ENCODE measurements around the gene TSTD1.

DNA sequence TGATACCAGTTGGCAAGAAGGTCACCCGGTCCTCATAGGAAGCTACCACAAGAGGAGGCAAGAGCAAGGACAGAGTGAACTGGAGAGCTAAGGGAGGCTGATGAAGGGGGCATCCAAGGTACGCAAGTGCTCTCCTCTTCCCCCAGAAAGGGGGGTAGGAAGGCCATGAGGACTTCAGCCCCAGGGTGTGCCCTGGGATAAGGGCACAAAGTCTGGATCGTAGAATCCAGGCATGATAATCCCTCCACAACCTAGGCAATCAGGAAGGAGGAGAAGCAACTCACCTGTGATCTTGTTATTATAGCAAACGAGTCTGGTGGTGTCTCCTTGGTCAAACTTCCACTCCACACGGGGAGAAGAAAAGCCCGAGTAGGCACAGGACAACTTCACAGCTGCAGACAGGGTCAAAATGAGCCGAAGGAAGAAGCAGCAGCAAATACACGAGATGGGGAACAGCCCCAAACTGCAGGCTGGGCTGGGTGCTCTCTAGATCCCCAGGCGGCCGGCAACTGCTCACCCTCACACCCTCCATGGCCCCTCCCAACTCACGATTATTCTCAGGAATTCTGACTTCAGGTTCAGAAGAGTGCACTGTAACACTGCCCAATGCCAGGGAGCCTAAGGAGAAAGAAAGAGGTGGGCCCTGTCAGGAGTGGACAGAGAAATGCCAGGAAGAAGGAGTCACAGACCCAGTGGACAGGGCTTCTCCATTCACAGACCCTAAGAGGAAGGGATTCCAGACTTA, 37.9 kb downstream of the TSTD1 start:
- TF ChIP-seq, protein P1, sequence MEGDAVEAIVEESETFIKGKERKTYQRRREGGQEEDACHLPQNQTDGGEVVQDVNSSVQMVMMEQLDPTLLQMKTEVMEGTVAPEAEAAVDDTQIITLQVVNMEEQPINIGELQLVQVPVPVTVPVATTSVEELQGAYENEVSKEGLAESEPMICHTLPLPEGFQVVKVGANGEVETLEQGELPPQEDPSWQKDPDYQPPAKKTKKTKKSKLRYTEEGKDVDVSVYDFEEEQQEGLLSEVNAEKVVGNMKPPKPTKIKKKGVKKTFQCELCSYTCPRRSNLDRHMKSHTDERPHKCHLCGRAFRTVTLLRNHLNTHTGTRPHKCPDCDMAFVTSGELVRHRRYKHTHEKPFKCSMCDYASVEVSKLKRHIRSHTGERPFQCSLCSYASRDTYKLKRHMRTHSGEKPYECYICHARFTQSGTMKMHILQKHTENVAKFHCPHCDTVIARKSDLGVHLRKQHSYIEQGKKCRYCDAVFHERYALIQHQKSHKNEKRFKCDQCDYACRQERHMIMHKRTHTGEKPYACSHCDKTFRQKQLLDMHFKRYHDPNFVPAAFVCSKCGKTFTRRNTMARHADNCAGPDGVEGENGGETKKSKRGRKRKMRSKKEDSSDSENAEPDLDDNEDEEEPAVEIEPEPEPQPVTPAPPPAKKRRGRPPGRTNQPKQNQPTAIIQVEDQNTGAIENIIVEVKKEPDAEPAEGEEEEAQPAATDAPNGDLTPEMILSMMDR (IDR thresholded peaks at IDR 0.05) = no peak
- TF ChIP-seq ZFX (IDR thresholded peaks at IDR 0.05; ENCODE audit: borderline replicate concordance) = no peak
